OCI-LY1 (cell line): Measurements from ENCODE around the gene CBFA2T3.

ENCODE experiments used
- EZH2 ChIP-seq: fragments of 200-600 bp; sonication (generic), shearing (Covaris generic); IDR thresholded peaks from 2 replicates; pipeline ENCODE4 v1.8.0; 2017; ENCODE audit warnings: borderline replicate concordance, mixed run types, mild to moderate bottlenecking, antibody characterized with exemption, low read length, moderate library complexity, mixed read lengths
- TF ChIP-seq, protein P1 (sequence below): fragments of 200-600 bp; sonication (generic), shearing (Covaris generic); IDR thresholded peaks from 2 replicates; pipeline ENCODE4 v1.5.1; 2017; ENCODE audit warnings: mild to moderate bottlenecking, antibody characterized with exemption, low read length, moderate library complexity, mixed read lengths

GRCh38 chr16:88967830-88968588 is 9.0 kb downstream of the CBFA2T3 start:
- TF ChIP-seq, protein P1, sequence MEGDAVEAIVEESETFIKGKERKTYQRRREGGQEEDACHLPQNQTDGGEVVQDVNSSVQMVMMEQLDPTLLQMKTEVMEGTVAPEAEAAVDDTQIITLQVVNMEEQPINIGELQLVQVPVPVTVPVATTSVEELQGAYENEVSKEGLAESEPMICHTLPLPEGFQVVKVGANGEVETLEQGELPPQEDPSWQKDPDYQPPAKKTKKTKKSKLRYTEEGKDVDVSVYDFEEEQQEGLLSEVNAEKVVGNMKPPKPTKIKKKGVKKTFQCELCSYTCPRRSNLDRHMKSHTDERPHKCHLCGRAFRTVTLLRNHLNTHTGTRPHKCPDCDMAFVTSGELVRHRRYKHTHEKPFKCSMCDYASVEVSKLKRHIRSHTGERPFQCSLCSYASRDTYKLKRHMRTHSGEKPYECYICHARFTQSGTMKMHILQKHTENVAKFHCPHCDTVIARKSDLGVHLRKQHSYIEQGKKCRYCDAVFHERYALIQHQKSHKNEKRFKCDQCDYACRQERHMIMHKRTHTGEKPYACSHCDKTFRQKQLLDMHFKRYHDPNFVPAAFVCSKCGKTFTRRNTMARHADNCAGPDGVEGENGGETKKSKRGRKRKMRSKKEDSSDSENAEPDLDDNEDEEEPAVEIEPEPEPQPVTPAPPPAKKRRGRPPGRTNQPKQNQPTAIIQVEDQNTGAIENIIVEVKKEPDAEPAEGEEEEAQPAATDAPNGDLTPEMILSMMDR, result no peak
- TF ChIP-seq EZH2, result no peak
